Upper lobe of left lung (tissue), 4 donors: ENCODE results near the gene ZDHHC1.

Source experiments
- POLR2A ChIP-seq, 4 donors: fragments of 450-650 bp; IDR thresholded peaks; one replicate each; pipeline ENCODE4 v1.5.1; 2016 to 2017; ENCODE audit warnings: antibody characterized with exemption in 4 of 4, mild to moderate bottlenecking in 2 of 4
- POLR2AphosphoS5 ChIP-seq, 2 donors: sonication (generic); formaldehyde crosslinking; IDR thresholded peaks; one replicate each; pipeline ENCODE4 v1.5.1; 2017; ENCODE audit warnings: antibody characterized with exemption in 2 of 2
- TF ChIP-seq, protein P1 (sequence below), 6 experiments: fragments of 450-650 bp in 4 of 6; fragments of 200-600 bp in 2 of 6; sonication (generic) in 2 of 6; IDR thresholded peaks; one replicate each; pipeline ENCODE4 v1.5.1; 2016 to 2019; ENCODE audit warnings: antibody characterized with exemption in 6 of 6

- TF ChIP-seq POLR2A (IDR thresholded peaks at IDR 0.05), result no peak
- TF ChIP-seq, protein P1, sequence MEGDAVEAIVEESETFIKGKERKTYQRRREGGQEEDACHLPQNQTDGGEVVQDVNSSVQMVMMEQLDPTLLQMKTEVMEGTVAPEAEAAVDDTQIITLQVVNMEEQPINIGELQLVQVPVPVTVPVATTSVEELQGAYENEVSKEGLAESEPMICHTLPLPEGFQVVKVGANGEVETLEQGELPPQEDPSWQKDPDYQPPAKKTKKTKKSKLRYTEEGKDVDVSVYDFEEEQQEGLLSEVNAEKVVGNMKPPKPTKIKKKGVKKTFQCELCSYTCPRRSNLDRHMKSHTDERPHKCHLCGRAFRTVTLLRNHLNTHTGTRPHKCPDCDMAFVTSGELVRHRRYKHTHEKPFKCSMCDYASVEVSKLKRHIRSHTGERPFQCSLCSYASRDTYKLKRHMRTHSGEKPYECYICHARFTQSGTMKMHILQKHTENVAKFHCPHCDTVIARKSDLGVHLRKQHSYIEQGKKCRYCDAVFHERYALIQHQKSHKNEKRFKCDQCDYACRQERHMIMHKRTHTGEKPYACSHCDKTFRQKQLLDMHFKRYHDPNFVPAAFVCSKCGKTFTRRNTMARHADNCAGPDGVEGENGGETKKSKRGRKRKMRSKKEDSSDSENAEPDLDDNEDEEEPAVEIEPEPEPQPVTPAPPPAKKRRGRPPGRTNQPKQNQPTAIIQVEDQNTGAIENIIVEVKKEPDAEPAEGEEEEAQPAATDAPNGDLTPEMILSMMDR (IDR thresholded peaks at IDR 0.05), result no peak
- TF ChIP-seq POLR2AphosphoS5 (IDR thresholded peaks at IDR 0.05), result no peak
Measured at GRCh38 chr16:67424261-67424615, 8.0 kb upstream of the ZDHHC1 start.
